Liver (tissue), 9 donors: ENCODE data around the gene FASTK. TPM values are rescaled to one million over a fixed set of nuclear protein-coding genes. Genes with fewer than 3 reads are reported as not detected.
A peak's percentile ranks its signal among the peaks of the same experiment; 100 is the strongest.

ENCODE experiments used
- DNase-seq: peaks from one replicate; pipeline ENCODE4 v3.0.0-alpha.2; 2017; ENCODE audit warnings: low spot score
- H3K27ac ChIP-seq, 2 donors: one replicate each; pipeline ENCODE4 v1.7.0; 2013; ENCODE audit warnings: inconsistent platforms in 2 of 2, low read length in 2 of 2, control low read depth in 1 of 2, low read depth in 1 of 2, mild to moderate bottlenecking in 1 of 2
- H3K27me3 ChIP-seq, 4 donors: one replicate each; pipeline versions ENCODE4 v1.6.1 to v1.7.0; 2013; ENCODE audit warnings: low read length in 3 of 4, inconsistent platforms in 1 of 4, mild to moderate bottlenecking in 1 of 4, moderate library complexity in 1 of 4; ENCODE audit not compliant: control insufficient read depth in 4 of 4, insufficient read depth in 4 of 4
- H3K36me3 ChIP-seq, 4 donors: one replicate each; pipeline versions ENCODE4 v1.6.1 to v1.7.0; 2013; ENCODE audit warnings: low read length in 3 of 4, mild to moderate bottlenecking in 3 of 4, low read depth in 1 of 4, moderate library complexity in 1 of 4; ENCODE audit not compliant: control insufficient read depth in 4 of 4, insufficient read depth in 3 of 4
- H3K4me1 ChIP-seq, 4 donors: one replicate each; pipeline versions ENCODE4 v1.6.1 to v1.7.0; 2013; ENCODE audit warnings: low read length in 3 of 4, mild to moderate bottlenecking in 3 of 4, moderate library complexity in 1 of 4; ENCODE audit not compliant: control insufficient read depth in 4 of 4, insufficient read depth in 4 of 4
- H3K4me3 ChIP-seq, 3 donors: one replicate each; pipeline versions ENCODE4 v1.6.1 to v1.7.0; 2013; ENCODE audit warnings: low read length in 3 of 3, control low read depth in 1 of 3, low read depth in 1 of 3, mild to moderate bottlenecking in 1 of 3
- H3K9ac ChIP-seq, 2 donors: one replicate each; pipeline ENCODE4 v1.7.0; 2013; ENCODE audit warnings: low read length in 2 of 2, mild to moderate bottlenecking in 2 of 2, moderate library complexity in 2 of 2, control low read depth in 1 of 2, low read depth in 1 of 2
- H3K9me3 ChIP-seq, 4 donors: one replicate each; pipeline versions ENCODE4 v1.6.1 to v1.7.0; 2013; ENCODE audit warnings: low read length in 3 of 4; ENCODE audit not compliant: control insufficient read depth in 4 of 4
- CTCF ChIP-seq: fragments of 150-350 bp; IDR thresholded peaks from 2 replicates; pipeline ENCODE4 v1.5.1; 2017; ENCODE audit warnings: improper control_type of control experiment, low read depth, low read length; ENCODE audit not compliant: missing input control
- EGR1 ChIP-seq, 2 donors: IDR thresholded peaks; 2 replicates each; pipeline ENCODE4 v1.6.1; 2016 to 2018; ENCODE audit warnings: antibody characterized with exemption in 2 of 2, low read depth in 2 of 2
- FOXA1 ChIP-seq: IDR thresholded peaks from 2 replicates; pipeline ENCODE4 v1.6.1; 2016; ENCODE audit warnings: antibody characterized with exemption
- FOXA2 ChIP-seq: IDR thresholded peaks from 2 replicates; pipeline ENCODE4 v1.6.1; 2016; ENCODE audit warnings: antibody characterized with exemption
- GABPA ChIP-seq, 2 donors: IDR thresholded peaks in 1 of 2; conservative IDR thresholded peaks in 1 of 2; 2 replicates each; pipeline ENCODE4 v1.6.1; 2016; ENCODE audit warnings: antibody characterized with exemption in 2 of 2, mild to moderate bottlenecking in 1 of 2, moderate library complexity in 1 of 2
- HNF4A ChIP-seq, 2 donors: conservative IDR thresholded peaks; 2 replicates each; pipeline ENCODE4 v1.6.1; 2016; ENCODE audit warnings: antibody characterized with exemption in 2 of 2, mild to moderate bottlenecking in 2 of 2
- HNF4G ChIP-seq: IDR thresholded peaks from 2 replicates; pipeline ENCODE4 v1.6.1; 2016; ENCODE audit warnings: antibody characterized with exemption
- JUND ChIP-seq, 2 donors: IDR thresholded peaks; 2 replicates each; pipeline ENCODE4 v1.6.1; 2016; ENCODE audit warnings: antibody characterized with exemption in 2 of 2
- MAX ChIP-seq: IDR thresholded peaks from 2 replicates; pipeline ENCODE4 v1.6.1; 2016; ENCODE audit warnings: antibody characterized with exemption
- NR2F2 ChIP-seq: IDR thresholded peaks from 2 replicates; pipeline ENCODE4 v1.6.1; 2016; ENCODE audit warnings: antibody characterized with exemption
- REST ChIP-seq: IDR thresholded peaks from 2 replicates; pipeline ENCODE4 v1.6.1; 2016; ENCODE audit warnings: antibody characterized with exemption, mild to moderate bottlenecking
- RXRA ChIP-seq, 2 donors: IDR thresholded peaks; 2 replicates each; pipeline ENCODE4 v1.6.1; 2017 to 2018; ENCODE audit warnings: antibody characterized with exemption in 2 of 2, mild to moderate bottlenecking in 1 of 2
- SP1 ChIP-seq: IDR thresholded peaks from 2 replicates; pipeline ENCODE4 v1.6.1; 2018; ENCODE audit warnings: antibody characterized with exemption, mild to moderate bottlenecking
- TAF1 ChIP-seq: conservative IDR thresholded peaks from 2 replicates; pipeline ENCODE4 v1.6.1; 2016; ENCODE audit warnings: antibody characterized with exemption, mild to moderate bottlenecking
- YY1 ChIP-seq: IDR thresholded peaks from 2 replicates; pipeline ENCODE4 v1.6.1; 2016; ENCODE audit warnings: antibody characterized with exemption, mild to moderate bottlenecking
- WGBS: extraction: QIAGEN DNeasy Blood & Tissue Kit; methylation state at CpG from one replicate; pipeline ENCODE4 v1.1.7; 2013; 5-methylcytosine and 5-hydroxymethylcytosine counted together
- polyA plus RNA-seq, 2 donors: library from polyadenylated mRNA; stranded (reverse) in 1 of 2; unstranded in 1 of 2; fragments of 200-250 nt in 1 of 2; fragments of >200 nt in 1 of 2; fragmentation: Nextera tagmentation in 1 of 2; extraction: Ambion mirVana in 1 of 2; gene quantifications; one replicate each; pipeline versions ENCODE4 v1.2.1 to v1.2.3, GENCODE V29; 2013 to 2015
- total RNA-seq, 2 donors: library from RNA; depleted of rRNA; stranded (reverse); fragments of >200 nt; gene quantifications; one replicate each; pipeline ENCODE4 v1.2.3, GENCODE V29; 2014
- donor health status: healthy.
- donor health status: healthy.
- donor health status: healthy.
- donor health status: healthy.
- donor health status: healthy.

FASTK gene
- total and polyA plus RNA-seq, 4 donors = 31.1 to 62.8 (median 43.7) TPM

- TF ChIP-seq FOXA1 (no peak), REST (no peak), EGR1 (IDR thresholded peaks at IDR 0.05; ENCODE audit: low read depth in 2 of 2) (no peak), RXRA (IDR thresholded peaks at IDR 0.05) (peak in 1 of 2 donors; percentile 9), TAF1 (no peak)
- WGBS = 13% methylated on average over 21 of the region's 21 CpGs
- Histone ChIP-seq H3K4me1 (peaks cover 17 to 70% (median 53%) of the 10 kb centered on the region in 4 donors), H3K9ac (peak overlapping the region in 1 of 2 donors; percentile 43), H3K9me3 (no peaks in the 10 kb centered on the region), H3K4me3 (peak overlapping the region; percentile 44 to 79 (median 66)), H3K27me3 (no peaks in the 10 kb centered on the region), H3K36me3 (peaks cover 4 to 10% (median 7%) of the 10 kb centered on the region in 4 donors), H3K27ac (peak overlapping the region; percentile 83 to 89)
- no peak for DNase-seq
Measured at GRCh38 chr7:151060416-151061212, 20.0 kb downstream of the FASTK start.

- peak overlapping the region; percentile 22 to 43 for H3K9ac ChIP-seq
- DNase-seq = no peak
- peaks cover 4 to 5% (median 4%) of the 10 kb centered on the region in 4 donors for H3K36me3 ChIP-seq
- TF ChIP-seq SP1 (no peak), REST (no peak), GABPA (IDR thresholded peaks at IDR 0.05 in 1 of 2, conservative IDR thresholded peaks at IDR 0.05 in 1 of 2) (no peak), HNF4A (conservative IDR thresholded peaks at IDR 0.05) (no peak), FOXA2 (no peak), FOXA1 (no peak), MAX (no peak), CTCF (no peak), JUND (IDR thresholded peaks at IDR 0.05) (no peak), HNF4G (no peak), YY1 (no peak), NR2F2 (no peak)
- H3K27ac ChIP-seq = peak overlapping the region; percentile 83 to 89
- H3K27me3 ChIP-seq = no peaks in the 10 kb centered on the region
- H3K4me3 ChIP-seq = peak overlapping the region; percentile 44 to 79 (median 66)
- 1% methylated on average over 17 of the region's 17 CpGs for WGBS
- no peaks in the 10 kb centered on the region for H3K9me3 ChIP-seq
- peaks cover 17 to 67% (median 51%) of the 10 kb centered on the region in 4 donors for H3K4me1 ChIP-seq
Measured at GRCh38 chr7:151060113-151060415, 20.5 kb downstream of the FASTK start.
